ENCODE data around the gene GNAZ. TPM values are rescaled to one million over a fixed set of nuclear protein-coding genes. Genes with fewer than 3 reads are reported as not detected.

GNAZ gene
- polyA plus RNA-seq, 2 of the 4 experiments (the other 2 are of a cell fraction), result 1.9 to 2.5 TPM

GRCh38 chr22:23147617-23148387 lies 77.5 kb downstream of the GNAZ start:
- Histone ChIP-seq H3K27ac (no peak overlapping the region), H3K4me3 (no peak overlapping the region), H3K4me1 (peaks cover 12% of the 10 kb centered on the region; the same call in 1 of the 3 replicates), H3K4me2 (no peak overlapping the region), H3K9me3 (no peaks in the 10 kb centered on the region)
- FAIRE-seq, result no peak
- no peak for DNase-seq (ENCODE audit: low read depth in 1 of 2, low spot score in 1 of 2)
- ATAC-seq, result no peak
- CTCF ChIA-PET, result interaction anchor here (1.2 to 2.0 kb wide), 3 partner anchors 8 to 134 kb away, joined by 3 to 7 read pairs (median 6); no protein-coding TSS in a partner anchor
- TF ChIP-seq MAZ (IDR thresholded peaks at IDR 0.05; ENCODE audit: borderline replicate concordance, low read depth, low read length), result no peak
- TF ChIP-seq FOXS1 (CRISPR knock-in tag; IDR thresholded peaks at IDR 0.05), result no peak
- no peak for TF ChIP-seq RCOR1 (IDR thresholded peaks at IDR 0.05; ENCODE audit: low read depth, low read length)
- TF ChIP-seq PHF8 (IDR thresholded peaks at IDR 0.05; ENCODE audit: borderline replicate concordance, low read depth), result no peak
- TF ChIP-seq GATA3 (IDR thresholded peaks at IDR 0.05; ENCODE audit: borderline replicate concordance), result no peak
- TF ChIP-seq POLR2A (IDR thresholded peaks at IDR 0.05; ENCODE audit: low read length), result no peak
- TF ChIP-seq ZSCAN20 (CRISPR knock-in tag; IDR thresholded peaks at IDR 0.05), result no peak
- TF ChIP-seq ESRRA (IDR thresholded peaks at IDR 0.05; ENCODE audit: borderline replicate concordance, low read length), result no peak
- no peak for TF ChIP-seq ZNF302 (CRISPR knock-in tag; IDR thresholded peaks at IDR 0.05)
- TF ChIP-seq TP53 (CRISPR knock-in tag; IDR thresholded peaks at IDR 0.05), result no peak
- no peak for TF ChIP-seq EHMT2 (IDR thresholded peaks at IDR 0.05; ENCODE audit: low read depth)
- no peak for TF ChIP-seq NR3C1 (IDR thresholded peaks at IDR 0.05)
- no peak for TF ChIP-seq CBX2 (IDR thresholded peaks at IDR 0.05; ENCODE audit: borderline replicate concordance, low read depth)
- no peak for TF ChIP-seq REST (IDR thresholded peaks at IDR 0.05)
- no peak for TF ChIP-seq CHD2 (IDR thresholded peaks at IDR 0.05; ENCODE audit: low read length, partially characterized antibody)
- no peak for TF ChIP-seq JUNB (IDR thresholded peaks at IDR 0.05)
- 43% methylated on average over 6 of the region's 6 CpGs for WGBS (ENCODE audit: missing lambda C conversion rate)
- POLR2A ChIA-PET, result no interaction called here

- Histone ChIP-seq H3K27ac (no peak overlapping the region), H3K9me3 (no peaks in the 10 kb centered on the region), H3K4me2 (no peak overlapping the region), H3K4me1 (peaks cover 7% of the 10 kb centered on the region; the same call in 1 of the 3 replicates), H3K4me3 (no peak overlapping the region)
- ATAC-seq (no peak), DNase-seq (ENCODE audit: low read depth in 1 of 2, low spot score in 1 of 2) (no peak), FAIRE-seq (no peak)
- 91% methylated on average over 12 of the region's 15 CpGs for WGBS (ENCODE audit: missing lambda C conversion rate)
- POLR2A ChIA-PET, result interaction anchor here (0.6 kb wide), 1 partner anchor 132 kb away, joined by 3 read pairs; no protein-coding TSS in a partner anchor
- no peak for TF ChIP-seq JUN (IDR thresholded peaks at IDR 0.05)
- no peak for TF ChIP-seq NR3C1 (IDR thresholded peaks at IDR 0.05)
- TF ChIP-seq CBX8 (IDR thresholded peaks at IDR 0.05), result no peak
- no peak for TF ChIP-seq ATOH8 (CRISPR knock-in tag; IDR thresholded peaks at IDR 0.05; ENCODE audit: low read depth)
- TF ChIP-seq PHF8 (IDR thresholded peaks at IDR 0.05; ENCODE audit: borderline replicate concordance, low read depth), result no peak
- no peak for TF ChIP-seq MAZ (IDR thresholded peaks at IDR 0.05; ENCODE audit: borderline replicate concordance, low read depth, low read length)
- no peak for TF ChIP-seq ZNF302 (CRISPR knock-in tag; IDR thresholded peaks at IDR 0.05)
- no peak for TF ChIP-seq HOXB5 (CRISPR knock-in tag; IDR thresholded peaks at IDR 0.05)
- TF ChIP-seq ZFP36 (IDR thresholded peaks at IDR 0.05; ENCODE audit: borderline replicate concordance, partially characterized antibody), result no peak
- TF ChIP-seq MAFK (IDR thresholded peaks at IDR 0.05; ENCODE audit: partially characterized antibody), result no peak
- TF ChIP-seq HES2 (IDR thresholded peaks at IDR 0.05), result no peak
- CTCF ChIA-PET, result interaction anchor here (2.0 kb wide), 1 partner anchor 132 kb away, joined by 7 read pairs; no protein-coding TSS in a partner anchor
These were observed 79.5 kb downstream of the GNAZ start for GRCh38 chr22:23149743-23150238.

Measured in A549 (cell line).